ENCODE measurements around the gene EEF2.

EEF2 gene

GRCh38 chr19:4016486-4016885, 31.2 kb upstream of the EEF2 start:
- Histone ChIP-seq H3K27me3 (no peaks in the 10 kb centered on the region), H3K9me3 (no peaks in the 10 kb centered on the region), H3K4me3 (ENCODE audit: low read depth, low read length) (no peak overlapping the region; the same call in 1 of the 2 replicates), H3K36me3 (peaks cover 39% of the 10 kb centered on the region), H3K4me1 (peaks cover 12% of the 10 kb centered on the region)
- no peak for TF ChIP-seq CTCF (IDR thresholded peaks at IDR 0.05; ENCODE audit: low read depth, low read length)
- no peak for DNase-seq

- peaks cover 12% of the 10 kb centered on the region for H3K4me1 ChIP-seq
- H3K36me3 ChIP-seq, result peaks cover 37% of the 10 kb centered on the region
- H3K27me3 ChIP-seq, result no peaks in the 10 kb centered on the region
- no peaks in the 10 kb centered on the region for H3K9me3 ChIP-seq
- DNase-seq, result peak; percentile 84
- peak overlapping the region; percentile 56 for H3K4me3 ChIP-seq (ENCODE audit: low read depth, low read length)
- no peak for TF ChIP-seq CTCF (IDR thresholded peaks at IDR 0.05; ENCODE audit: low read depth, low read length)
Observed at GRCh38 chr19:4015705-4016402, 30.6 kb upstream of the EEF2 start.

GRCh38 chr19:4014541-4015491, 29.6 kb upstream of the EEF2 start:
- Histone ChIP-seq H3K4me3 (ENCODE audit: low read depth, low read length) (peak overlapping the region; percentile 56), H3K4me1 (peaks cover 12% of the 10 kb centered on the region), H3K36me3 (peaks cover 31% of the 10 kb centered on the region), H3K27me3 (no peaks in the 10 kb centered on the region), H3K9me3 (no peaks in the 10 kb centered on the region)
- DNase-seq, result peak; percentile 80
- TF ChIP-seq CTCF (IDR thresholded peaks at IDR 0.05; ENCODE audit: low read depth, low read length), result no peak

- no peak for TF ChIP-seq CTCF (IDR thresholded peaks at IDR 0.05; ENCODE audit: low read depth, low read length)
- H3K36me3 ChIP-seq, result peaks cover 32% of the 10 kb centered on the region
- H3K27me3 ChIP-seq, result no peaks in the 10 kb centered on the region
- peaks cover 12% of the 10 kb centered on the region for H3K4me1 ChIP-seq
- no peaks in the 10 kb centered on the region for H3K9me3 ChIP-seq
- H3K4me3 ChIP-seq (ENCODE audit: low read depth, low read length), result no peak overlapping the region
- no peak for DNase-seq
Observed at GRCh38 chr19:4013886-4014540, 28.8 kb upstream of the EEF2 start.

GRCh38 chr19:4012975-4013634, 27.8 kb upstream of the EEF2 start:
- no peaks in the 10 kb centered on the region for H3K9me3 ChIP-seq
- H3K27me3 ChIP-seq, result no peaks in the 10 kb centered on the region
- DNase-seq, result no peak
- no peak for TF ChIP-seq CTCF (IDR thresholded peaks at IDR 0.05; ENCODE audit: low read depth, low read length)
- H3K4me1 ChIP-seq, result peaks cover 17% of the 10 kb centered on the region
- no peak overlapping the region for H3K4me3 ChIP-seq (ENCODE audit: low read depth, low read length)
- peaks cover 29% of the 10 kb centered on the region for H3K36me3 ChIP-seq

Measured in BE2C (cell line).